Stimulated activated CD8-positive, alpha-beta memory T cell treated with anti-CD3 and anti-CD28 coated beads, Interleukin-15, amount 100 ng/mL, for 24 hours (primary cell): Measurements from ENCODE around the gene DUSP22.
"Not testable (repeated sequence)": the region's sequence is repeated elsewhere in the genome, so short reads cannot be mapped to it uniquely, and the experiment has no call there.

ENCODE experiments used
- DNase-seq: peaks from one replicate; pipeline ENCODE4 v3.0.0-alpha.2; 2020; ENCODE audit warnings: low read depth

Gene DUSP22

DNA sequence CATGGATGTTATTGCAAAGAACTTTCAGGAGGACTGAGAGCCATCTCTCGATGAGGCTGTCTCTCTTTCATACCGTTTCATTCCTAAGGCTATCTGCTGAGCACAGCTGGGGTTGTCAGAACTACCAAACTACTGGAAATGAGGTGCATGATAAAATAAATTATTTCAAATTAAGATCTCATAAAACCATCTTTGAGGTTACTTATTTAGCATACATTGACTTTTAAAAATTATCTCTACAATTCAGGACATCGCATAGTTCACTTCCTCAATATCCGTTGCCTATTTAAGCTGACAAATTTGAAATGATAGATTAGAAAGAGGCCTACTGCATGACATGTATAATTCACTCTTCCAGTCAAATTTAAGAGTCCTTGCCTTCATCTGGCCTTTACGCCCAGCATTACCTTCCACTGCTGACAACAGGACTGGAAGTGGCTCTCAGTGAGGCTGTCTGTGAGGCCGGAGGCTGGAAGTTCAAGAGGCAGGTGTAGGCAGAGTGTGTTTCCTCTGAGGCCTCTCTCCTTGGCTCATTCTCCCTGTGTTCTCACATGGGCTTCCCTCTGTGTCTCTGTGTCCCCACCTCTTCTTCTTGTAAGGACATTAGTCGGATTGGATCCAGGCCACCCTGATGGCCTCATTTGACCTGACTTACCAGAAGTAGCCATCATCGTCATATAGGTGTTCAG, 12.8 kb upstream of the DUSP22 start:
- no peak for DNase-seq

DNA sequence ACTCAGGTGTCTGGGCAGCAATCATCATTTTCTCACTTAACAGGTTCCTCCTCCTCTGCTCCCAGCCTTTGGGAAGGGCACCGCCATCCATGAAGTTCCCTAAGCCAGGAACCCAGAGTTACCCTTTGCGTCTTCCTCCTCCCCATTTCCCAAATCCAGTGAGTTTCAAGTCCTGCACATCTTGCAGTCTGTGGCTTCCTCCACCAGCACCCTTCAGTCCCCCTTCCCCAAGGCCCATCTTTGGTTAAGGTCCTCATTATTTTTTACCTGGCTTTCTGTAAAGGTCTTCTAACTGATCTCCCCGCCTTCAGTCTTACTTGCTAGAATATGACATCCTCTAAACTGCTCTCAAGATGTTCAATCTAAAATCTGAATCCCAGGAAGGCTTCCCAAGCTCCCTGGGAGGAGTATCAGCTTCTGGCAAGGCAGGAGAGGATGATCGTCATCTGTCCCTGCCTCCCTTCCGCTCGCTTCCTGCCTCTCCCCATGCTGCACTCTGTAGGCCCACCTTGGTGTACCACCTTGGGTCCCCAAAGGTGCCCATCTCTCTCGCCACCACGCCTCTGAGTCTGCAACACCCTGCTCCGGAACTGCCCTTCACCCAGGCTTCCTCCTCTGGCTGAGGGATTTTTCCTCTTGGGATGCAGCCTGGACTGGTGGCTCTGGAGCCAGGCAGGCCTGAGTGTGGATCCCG, 11.4 kb upstream of the DUSP22 start:
- DNase-seq, result no peak

DNA sequence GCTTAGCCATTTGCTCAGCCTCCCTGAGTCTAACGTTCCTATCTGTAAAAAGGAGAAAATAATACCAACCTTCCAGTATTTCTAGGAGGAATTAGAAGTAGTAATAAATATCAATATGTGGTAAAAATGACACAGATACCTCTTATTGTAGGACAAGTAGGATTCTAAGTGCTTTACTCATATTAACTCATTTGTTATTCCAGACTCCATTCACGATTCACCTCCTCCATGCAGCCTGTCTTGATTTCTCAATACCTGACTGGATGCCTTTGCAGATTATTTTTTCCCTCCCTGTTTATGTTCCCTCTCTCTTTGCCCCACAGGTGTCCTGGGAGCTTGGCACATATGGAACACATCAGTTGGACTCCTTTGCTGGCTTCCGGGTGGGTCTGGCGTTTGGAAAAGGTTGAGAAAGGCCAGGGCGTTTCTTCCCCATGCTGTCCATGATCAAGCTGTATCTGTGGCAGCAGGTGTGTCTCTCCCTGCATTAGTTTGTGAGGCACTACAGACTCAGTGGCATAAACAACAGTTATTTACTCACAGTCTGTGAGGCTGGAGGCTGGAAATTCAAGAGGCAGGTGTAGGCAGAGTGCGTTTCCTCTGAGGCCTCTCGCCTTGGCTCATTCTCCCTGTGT, 10.7 kb upstream of the DUSP22 start:
- no peak for DNase-seq

DNA sequence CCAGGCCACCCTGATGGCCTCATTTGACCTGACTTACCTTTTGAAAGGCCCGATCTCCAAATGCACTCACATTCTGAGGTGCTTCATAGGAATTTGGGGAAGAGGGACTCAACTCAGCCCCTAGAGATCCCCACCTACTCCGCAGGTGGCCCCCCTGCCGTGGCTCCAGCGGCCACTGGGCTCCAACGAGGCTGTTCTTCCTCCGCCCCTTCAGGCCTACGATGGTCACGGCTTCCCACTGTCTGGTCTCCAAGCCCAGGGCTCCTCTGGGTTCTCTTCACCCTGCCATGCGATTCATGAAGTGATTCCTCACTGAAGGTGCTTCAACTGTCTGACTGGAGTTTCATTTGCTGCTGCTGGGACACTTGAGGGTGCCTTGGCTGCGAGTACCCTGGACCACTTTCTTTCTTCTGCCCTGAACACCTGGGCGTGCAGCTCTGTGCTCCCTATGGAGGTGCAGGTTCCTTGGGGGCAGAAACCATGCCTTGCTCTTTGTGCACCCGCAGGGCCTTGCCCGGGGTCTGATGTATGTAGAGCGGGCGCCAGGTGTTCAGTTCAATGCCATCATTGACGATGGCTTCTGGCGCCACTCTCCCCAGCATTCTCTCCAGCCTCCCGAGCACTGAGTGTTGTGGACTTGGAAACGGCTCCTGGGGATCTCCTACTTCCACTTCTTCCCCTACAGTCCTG, 10.0 kb upstream of the DUSP22 start:
- DNase-seq, result no peak

DNA sequence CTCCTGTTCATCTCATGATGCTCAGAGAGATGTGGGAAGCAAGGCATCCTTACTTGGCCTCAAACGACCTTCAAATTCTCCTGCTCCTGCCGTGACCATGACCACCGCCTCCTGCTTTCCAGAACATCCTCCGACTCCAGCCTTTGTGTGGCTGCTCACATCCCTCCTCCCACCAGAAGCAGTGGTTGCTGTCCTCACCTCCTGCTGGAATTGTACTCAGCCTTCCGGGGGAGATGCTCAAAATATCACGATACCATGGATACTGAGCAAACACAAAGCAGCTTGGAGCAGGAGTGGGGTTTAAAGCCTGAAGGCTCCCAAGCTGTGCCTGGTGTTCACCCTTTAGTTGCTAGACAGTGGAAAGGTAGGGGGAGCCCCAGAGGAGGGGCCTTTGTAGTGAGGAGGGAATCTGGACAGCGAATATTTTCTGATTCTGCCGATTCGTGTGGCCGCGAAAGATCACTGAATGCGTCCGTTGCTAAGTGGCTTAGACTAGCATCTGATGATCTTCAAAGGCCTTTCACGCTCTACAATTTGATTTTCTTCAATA, 9.3 kb upstream of the DUSP22 start:
- DNase-seq, result no peak

DNA sequence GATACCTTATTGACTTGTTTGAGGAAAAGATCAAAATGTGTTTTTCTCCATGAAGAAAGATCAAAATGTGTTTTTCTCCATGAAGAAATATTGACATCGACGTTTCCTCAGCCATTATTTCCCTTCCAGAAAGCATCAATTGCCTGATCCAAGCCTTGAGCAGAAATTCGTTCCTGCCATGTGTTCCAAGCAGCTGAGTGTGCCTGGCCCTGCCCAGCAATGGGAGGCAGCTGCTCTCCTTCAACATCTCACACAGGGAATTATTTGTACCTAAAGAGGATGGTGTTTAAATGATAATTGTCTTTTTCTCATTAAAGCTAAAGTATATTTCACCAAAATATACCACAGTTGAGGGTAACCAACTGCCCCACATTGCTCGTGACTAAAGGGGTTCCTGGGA, 7.8 kb upstream of the DUSP22 start:
- no peak for DNase-seq

DNA sequence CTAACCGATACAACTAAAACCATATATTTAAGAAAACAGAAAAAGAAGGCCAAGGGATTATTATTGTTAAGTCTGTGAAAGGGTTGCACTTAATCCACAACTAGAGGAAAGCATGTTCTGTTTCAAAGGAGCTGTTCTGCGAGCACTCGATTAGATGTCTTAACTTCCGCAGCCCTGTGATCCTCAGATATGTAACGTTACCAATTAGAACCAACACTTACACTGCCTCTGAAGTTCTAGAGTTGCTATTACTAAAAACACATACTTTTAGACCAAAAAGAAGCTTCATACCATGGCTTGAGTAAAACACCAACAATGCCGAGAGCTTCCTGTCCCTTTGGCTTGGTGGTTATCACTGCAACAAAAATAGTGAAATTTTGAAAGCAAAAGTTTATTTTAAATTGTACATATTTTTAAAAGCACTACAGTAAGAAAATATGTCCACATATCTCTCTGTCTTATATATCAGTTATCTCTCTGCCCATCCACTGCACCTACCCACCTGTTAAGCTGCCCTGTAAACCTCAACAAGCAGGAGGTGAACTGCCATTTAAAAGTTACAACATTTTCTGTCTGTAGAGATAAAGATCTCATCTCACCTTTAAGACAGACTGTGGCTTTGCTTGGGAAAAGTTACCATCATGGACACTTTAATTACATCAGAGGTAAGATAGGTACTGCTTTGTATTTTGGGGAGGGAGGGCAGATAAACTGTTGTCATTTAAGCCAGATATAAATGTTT, 7.1 kb upstream of the DUSP22 start:
- no peak for DNase-seq

DNA sequence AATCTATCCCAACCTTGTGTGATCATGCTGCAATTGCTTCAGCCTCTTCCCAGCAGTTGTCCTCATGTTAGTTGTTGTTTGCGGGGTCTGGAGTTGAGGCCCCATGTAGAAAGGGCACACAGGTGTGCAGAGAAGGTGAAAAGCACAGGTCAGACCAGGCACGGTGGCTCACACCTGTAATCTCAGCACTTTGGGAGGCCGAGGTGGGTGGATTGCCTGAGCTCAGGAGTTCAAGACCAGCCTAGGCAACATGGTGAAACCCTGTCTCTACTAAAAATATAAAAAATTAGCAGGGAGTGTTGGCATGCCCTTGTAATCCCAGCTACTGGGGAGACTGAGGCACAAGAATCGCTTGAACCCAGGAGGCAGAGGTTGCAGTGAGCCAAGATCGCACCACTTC, 6.4 kb upstream of the DUSP22 start:
- not testable (repeated sequence) for DNase-seq

DNA sequence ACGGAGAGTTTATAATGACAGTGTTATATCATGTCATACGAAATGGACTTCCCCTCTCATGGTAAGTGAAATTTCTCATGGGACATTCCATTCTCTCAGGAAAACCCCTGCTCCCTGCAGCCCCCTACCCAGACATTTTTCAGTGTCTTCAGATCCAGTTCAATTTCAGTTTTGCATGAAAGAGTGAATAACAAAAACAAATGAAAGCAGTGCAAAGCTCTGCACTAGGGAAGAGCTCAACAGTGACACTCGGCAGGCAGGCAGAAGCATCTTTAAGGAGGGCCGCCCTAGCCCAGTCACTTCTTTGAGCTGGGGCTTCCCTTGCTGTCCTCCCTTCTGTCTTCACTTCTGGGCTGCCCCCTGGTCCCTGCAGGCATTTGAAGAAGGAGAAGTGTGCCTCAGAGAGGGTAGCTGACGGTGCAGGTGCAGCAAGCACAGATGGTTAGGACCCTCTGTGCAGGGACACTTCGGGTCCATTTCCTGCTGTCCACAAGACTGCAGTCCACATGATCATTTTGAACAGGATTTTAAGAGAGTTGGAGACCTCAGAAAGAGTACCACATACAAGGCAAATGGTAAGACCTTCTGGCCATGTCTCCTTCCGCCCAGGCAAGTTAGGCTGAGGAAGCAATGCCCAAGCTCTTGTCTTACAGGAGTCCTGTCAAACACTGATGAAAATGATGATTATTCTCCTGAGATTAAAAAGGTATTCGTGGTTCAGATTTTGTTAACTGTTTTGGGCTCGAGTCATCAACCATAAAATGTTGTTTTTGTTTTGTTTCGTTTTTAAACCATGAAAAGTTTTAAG, 5.4 kb upstream of the DUSP22 start:
- no peak for DNase-seq

DNA sequence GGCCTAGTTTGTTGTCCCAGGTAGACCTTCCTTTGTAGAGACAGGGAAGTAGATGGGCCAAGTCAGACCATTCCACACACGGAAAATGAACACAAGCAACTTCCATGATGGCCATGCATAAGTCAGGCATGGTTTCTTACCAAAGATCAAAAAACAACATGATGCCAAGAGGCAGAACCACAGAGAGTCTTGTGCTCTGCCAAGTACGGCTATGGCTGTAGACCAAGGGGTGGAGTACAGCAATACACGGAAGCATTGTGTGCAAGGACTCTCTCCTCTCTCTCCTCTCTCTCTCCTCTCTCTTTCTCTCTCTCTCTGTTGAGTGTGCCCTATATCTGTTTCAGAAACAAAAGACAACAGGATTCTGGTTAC, 4.8 kb upstream of the DUSP22 start:
- no peak for DNase-seq

DNA sequence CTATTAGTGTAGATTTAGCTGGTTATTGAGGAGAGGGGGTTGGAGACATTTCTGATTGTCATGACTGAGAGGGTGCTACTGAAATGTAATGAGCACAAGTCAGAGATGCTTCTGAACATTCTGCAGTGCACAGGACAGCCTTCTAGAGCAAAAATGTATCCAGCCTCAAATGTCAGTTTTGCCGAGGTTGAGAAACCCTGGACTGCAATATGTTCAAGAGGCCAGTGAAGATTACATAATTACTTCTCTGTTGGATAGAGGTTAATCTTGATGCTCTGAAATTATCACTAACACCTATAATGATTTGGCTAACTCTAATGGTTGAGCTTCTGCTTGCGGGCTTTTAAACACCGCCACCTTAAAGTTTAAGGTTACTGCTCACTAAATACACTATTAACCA, 3.4 kb upstream of the DUSP22 start:
- no peak for DNase-seq

DNA sequence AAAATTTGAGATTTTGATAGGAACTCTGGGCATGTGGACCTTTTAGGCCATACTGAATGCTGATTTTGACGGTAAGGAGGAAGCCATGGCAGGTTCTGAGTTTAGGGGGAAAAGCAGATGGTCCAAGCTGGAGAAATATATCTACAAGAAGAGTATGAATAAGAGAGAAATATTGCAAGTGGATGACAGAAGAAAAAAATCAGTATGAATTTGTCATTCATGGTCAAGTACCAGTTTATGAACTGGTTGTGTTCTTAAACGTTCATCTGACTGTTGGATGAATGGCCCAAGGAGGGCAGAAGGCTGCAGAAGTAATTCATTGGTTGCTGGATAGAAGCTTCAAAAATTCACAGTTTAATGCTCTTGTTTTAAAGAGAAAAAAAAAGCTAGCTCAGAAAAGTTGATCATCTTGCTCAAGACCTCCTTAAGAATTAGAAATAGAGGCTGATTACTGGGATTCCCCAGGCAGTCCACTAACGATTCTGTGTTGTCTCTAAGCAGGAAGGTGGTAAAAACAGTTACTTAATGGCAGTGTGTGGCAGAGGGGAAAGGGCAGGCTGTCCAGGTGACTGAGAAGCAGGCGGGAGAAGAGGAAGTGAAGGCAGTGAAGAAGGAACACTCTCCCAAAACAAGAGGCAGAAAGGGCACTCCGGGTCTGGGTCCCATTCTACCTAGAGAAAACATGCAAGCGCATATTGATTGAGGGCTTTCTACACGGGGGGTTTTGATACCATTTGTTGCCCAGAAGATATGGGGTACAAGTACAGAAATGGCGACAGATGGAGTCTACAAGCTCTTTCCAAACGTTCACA, 2.0 kb upstream of the DUSP22 start:
- no peak for DNase-seq

DNA sequence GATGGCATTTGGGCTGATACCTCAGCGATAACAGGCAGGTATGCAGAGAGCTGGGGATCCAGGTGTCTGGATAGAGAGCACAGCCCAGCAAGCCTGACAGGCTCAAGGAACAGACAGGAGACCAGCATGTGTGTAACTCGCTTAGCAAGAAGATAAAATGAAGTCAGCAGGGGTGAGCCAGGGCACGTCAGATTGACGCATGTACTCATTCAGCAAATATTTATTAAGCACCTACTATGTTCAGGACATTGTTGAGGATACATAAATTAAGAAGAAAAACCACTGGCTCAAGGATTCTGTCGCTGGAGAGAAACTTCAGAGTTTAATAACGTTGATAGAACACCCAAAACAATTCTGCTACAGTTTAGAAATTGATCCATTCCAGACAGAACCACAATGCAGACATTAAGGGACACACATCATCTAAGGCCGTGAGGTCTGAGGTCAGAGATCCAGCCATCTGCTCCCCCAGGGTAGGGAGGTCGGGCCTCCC, 1.0 kb upstream of the DUSP22 start:
- no peak for DNase-seq

DNA sequence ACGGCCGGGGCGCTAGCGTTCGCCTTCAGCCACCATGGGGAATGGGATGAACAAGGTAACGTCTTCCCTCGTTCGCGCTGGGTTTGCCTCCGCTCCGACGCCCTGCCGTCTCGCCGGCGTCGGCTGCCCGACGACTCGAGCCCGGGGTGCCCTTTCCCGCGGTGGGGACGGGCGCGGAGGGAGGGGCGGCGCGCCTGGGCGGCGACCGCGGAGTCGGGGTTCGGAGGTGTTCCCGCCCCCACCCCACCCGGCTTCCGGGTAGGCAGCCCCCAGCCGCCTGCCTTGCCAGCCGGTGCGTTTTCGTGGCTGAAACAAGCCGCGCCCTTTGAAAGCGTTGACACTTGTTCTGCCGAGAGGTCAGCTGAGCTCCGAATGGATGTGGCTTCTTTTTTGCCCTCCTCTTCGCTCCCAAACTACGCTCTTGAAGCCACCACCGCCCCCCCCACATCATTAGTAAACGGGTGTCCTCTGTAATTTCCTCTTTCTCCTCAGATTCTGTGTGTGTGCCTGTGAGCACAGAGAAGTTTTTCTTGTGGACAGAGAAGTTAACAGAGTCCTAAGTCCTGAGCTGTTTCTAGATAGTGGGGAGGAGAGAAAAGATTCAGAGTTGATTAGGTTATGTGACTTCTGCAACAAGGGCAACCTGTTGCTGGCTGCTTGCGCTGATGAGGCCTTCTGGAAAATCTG, 362 bp downstream of the DUSP22 start:
- peak; percentile 50 for DNase-seq

DNA sequence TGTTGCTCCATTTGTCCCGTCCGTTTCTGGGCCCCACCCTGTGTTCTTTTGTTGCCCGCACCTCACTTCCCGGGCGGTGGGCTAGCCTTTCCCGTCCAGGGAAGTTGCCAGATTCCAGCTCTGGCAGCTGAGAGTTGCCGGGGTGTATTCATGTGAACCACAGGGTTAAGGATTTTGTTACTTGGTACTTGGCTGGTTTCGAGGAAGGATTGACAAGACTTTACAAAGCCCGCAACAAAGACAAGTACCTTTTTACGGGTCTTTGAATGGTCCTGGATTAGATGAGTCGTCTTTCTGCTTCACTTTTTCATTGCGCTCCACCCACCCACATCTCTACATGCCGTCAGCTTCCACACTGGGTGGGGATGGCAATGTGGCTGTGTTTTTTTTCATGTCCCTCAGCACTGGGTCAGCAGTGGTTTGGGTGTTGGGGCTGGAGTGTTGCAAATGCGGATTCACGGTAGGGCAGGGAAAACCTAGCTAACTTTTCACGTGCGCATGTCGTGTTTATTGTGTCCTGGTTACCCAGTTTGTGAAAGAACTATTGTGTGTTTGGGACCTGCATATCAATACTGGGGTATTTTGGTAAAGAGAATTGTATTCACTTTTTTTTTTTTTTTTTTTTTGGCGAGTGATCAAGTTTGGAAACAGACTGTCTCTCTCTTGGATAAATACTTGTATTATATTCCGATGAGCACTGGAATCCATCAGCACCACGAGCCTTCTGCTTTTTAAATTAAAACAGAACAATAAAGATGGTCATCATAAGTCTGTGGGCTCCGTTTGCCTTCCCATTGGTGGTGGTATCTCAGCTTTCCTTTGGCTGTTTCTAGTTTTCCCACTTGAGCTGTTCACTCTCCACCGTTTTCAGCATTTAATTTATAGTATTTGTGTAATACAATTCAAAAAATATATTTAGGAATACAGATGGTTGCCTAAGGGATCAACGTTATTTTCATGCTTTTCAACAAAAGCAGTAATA, 1.2 kb downstream of the DUSP22 start:
- no peak for DNase-seq

DNA sequence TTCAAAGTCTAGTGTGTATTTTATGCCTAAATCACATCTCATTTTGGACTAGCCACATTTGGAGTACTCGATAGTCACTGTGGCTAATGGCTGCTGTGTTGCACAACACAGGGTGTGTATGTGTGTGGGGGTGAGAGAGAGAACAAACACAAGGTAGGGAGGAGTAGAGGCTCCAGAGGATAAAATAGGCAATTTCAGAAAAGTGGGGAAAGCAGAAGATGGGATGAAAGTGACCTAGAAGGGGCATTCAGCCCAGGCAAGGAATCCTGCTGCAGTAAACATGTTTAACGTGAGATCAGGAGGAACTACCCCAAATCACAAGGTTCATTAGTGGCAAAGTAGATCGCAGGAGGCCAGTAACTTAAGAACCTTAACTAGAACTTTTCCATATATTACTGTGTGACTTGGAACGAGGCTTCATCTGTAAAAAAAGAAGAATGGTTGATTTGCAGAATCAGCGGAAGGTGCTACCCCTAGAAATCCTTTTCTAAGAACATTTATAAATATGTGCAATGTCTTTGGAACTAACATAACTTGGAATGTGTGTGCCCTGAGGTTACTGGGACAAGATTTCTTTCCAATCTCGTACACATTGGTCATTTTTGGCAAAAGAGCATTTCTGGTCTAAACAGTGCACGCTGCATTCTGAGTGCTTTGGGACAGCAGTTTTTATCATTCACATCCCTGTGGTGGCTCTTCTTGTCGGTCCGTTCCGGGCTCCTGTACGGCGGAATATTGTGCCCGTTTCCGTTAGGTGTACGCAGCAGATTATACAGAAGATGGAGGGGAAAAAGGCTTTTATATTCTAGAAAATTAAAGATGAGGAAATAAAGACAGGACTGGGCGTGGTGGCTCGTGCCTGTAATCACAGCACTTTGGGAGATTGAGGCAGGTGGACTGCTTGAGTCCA, 2.6 kb downstream of the DUSP22 start:
- no peak for DNase-seq
